Measurements from ENCODE around the gene OTOF.

OTOF gene

DNA sequence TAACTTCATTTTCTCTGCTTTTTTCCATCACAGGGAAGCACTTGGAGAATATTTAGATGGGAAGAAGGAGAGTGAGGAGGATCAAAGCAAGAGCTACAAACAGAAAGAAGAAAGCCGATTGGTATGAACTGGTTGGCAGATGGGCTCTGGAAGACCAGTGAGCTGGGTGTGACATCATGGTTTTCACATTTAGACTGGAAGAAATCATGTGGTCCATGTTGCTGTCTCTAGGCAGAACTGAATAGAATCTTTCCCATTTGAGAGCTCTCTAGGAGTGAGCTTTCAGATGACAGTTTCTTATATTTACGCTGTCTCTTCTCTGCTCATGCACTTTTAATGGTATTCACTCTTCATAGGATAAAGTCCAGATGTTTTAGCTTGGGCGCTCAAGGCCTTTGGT is 63.6 kb downstream of the OTOF start:
- no peak for DNase-seq (ENCODE audit: low read depth in 1 of 2, low spot score in 1 of 2)

DNA sequence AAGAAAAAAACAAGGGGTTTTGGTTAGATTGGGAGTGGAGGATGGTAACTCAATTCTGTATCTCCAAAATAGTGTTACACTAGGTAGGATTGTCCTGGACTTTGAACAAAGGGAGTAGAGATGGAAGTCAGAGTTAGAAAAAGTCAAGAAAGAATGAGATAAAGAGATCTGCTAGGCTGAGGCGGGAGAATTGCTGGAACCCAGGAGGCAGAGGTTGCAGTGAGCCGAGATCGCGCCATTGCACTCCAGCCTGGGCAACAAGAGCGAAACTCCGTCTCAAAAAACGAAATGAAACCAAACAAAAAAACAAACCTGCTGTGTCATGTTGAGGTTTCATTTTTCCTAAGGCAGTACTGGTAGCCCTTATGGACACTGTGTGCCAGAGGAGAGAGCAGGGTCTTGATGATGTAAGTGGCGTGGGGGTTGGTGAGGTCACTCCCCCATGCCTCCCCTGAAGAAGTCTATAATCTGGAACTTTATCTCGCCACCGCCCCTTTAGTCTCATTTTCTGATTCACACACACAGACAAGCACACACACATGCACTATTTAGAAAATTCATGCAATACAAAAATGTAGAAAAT is 65.7 kb downstream of the OTOF start:
- DNase-seq (ENCODE audit: low read depth in 1 of 2, low spot score in 1 of 2) = no peak

DNA sequence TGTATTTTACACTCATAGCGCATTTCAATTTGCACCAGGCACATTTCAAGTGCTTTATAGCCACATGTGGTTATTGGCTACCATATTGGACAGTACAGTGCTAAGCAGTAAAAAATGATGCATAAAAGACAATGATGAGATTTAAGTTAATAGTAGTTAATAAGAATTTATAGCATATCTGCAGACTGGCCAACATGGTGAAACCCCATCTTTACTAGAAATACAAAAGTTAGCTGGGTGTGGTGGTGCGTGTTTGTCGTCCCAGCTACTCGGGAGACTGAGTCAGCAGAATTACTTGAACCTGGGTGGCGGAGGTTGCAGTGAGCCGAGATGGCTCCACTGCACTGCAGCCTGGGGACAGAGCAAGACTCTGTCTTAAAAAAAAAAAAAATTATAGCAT is 66.5 kb downstream of the OTOF start:
- DNase-seq (ENCODE audit: low read depth in 1 of 2, low spot score in 1 of 2) = no peak

DNA sequence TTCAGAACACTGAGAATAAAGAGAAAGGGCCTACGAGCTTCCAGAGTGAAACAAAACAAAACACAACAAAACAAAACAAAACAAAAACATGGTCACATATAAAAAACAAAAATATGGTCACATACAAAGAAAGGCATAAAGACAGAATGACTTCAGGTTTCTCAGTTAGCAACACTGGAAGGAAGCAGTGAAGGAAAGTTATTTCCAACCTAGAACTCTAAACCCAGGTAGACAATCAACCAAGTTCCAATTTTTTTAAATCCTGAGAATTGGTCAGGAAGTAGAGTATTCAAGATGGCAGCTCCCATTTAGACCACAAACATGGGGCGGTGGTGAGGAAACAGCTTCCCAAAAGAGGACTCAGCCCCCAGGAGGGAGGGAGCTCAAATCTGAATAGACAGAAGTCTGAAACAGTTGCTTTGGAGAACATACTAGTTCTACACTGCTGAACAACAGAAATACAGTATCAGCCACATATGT is 67.1 kb downstream of the OTOF start:
- no peak for DNase-seq (ENCODE audit: low read depth in 1 of 2, low spot score in 1 of 2)

DNA sequence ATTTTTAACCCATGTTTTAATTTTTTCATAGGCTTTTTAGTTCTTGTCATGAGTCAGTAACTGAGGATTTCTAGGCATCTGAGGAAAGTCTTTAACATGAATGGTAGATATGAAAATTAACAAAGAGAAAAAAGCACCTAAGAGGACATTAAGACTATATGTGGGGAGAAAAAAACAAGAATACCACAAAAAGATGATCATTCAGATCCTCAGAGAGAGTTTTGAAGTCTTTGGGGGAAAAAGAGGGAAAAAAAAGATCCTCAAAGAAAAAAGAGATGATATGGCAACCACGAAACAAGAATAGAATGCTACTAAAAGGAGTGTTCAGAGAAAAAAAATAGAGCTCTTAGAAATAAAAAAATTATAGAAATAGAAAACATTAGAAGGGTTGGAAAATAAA is 68.1 kb downstream of the OTOF start:
- no peak for DNase-seq (ENCODE audit: low read depth in 1 of 2, low spot score in 1 of 2)

DNA sequence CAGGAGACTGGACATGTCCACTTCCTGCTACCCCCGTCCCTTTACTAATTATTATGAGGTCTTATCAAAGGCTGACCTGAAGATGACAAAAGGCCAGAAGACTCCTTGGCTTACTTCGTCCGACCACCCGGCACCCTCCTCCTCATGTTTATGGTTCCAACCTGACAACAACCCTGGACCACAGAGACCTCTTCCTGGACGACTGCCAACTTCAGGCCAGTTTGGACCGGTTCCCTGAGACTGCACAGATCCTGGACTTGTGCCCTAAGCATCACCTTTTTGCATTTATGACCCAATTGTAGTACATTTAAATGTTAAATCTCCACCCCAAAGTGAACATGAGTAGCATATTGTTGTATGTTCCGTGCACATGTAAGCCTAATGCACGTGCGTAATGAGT is 70.4 kb downstream of the OTOF start:
- DNase-seq (ENCODE audit: low read depth in 1 of 2, low spot score in 1 of 2) = no peak

Data from activated T-helper 1 cell treated with anti-CD3 and anti-CD28 coated beads, Interleukin-2, amount 50 U/mL, for 16 hours (primary cell).